ENCODE results near the gene MIPEP.

Gene MIPEP

GRCh38 chr13:23811366-23812062 lies 77.7 kb downstream of the MIPEP start:
- in situ Hi-C loops (cut with MboI; ENCODE audit: low sequenced_read_pairs), result no loop called here

- in situ Hi-C loops (cut with MboI; ENCODE audit: low sequenced_read_pairs), result no loop called here
These were observed 78.4 kb downstream of the MIPEP start for GRCh38 chr13:23810685-23811240.

DNA sequence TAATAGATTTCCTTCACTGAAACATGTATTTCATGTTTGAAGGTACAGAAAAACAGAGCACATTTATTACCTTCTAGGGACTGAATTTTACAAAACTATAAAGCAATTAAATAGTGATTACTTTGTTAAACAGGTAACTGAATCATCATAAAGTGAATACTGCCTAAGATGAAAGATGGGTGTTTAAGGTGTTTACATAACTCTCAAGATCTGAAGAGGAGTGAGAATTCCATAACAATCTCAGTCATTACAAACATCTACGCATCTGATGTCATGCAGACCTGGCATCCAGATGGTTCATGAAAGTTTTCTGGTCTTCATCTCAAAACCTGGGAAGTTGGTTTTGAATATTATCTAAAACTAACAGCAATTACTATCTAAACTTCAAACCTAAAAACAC lies 80.4 kb downstream of the MIPEP start:
- in situ Hi-C loops (cut with MboI; ENCODE audit: low sequenced_read_pairs), result no loop called here

DNA sequence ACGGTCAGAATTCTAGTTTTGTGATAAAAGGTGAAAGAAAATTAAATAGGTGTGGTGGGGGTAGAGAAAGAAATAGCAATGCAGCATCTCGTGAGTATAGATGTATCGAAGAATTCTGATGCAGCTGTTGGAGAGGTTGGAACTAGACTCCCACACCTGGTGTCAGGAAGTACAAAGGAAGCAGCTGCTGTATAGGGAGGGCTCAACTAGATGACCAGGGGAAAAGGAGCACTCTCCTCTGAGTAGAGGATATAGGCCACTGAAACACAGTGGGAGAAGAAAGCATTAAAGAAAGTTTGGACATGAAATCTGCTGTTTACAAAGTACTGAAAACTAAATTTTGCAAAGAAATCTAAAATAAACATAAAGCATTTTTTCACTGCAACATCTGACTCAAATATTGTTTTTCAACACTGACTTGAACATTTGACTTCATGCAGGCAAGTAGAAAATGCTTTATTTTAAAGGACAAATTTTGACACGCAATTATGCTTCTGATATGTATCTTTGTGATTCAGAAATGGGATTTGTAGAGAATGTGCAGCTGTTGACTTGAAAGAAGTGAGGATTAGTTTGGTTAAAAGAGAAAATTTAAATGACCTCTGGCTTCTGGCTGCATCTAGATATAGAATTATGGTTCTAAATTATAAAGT lies 82.2 kb downstream of the MIPEP start:
- in situ Hi-C loops (cut with MboI; ENCODE audit: low sequenced_read_pairs), result no loop called here

DNA sequence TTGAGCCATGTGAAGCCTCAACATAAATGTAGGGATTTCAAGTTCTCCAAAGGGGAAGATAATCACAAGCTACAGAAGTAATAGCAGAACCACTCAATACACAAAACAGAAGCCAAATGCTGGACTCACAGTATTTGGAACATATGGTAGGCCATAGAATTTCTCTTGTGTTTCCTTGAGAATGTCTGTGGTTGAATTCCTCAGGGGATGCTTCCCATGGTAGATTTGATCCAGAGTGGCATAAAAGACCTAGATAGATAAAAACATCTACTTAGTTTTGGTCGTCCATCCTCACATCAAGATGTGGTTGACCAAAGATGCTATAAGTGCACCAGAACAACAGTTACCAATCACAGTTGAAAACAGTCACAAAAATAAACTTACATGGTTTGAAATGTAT lies 83.4 kb downstream of the MIPEP start:
- in situ Hi-C loops (cut with MboI; ENCODE audit: low sequenced_read_pairs), result no loop called here

DNA sequence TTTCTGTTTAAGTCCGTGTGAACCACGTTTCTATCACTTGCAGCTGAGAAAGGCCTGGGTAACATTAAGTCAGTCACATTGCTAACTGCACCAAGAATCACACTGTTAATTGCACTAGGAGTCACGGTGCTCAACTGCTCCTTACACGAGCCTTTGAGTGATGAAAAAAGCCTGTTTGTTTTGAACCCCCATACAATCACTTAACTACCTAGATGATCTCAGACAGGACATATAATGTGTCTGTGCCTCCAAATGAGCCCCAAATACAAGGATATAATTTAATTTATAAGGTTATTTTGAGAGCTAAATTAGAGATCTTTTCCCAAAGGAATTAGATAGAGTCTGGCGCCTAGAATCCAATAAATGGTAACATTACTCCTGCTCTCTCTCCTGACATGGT lies 84.1 kb downstream of the MIPEP start:
- in situ Hi-C loops (cut with MboI; ENCODE audit: low sequenced_read_pairs), result no loop called here

- in situ Hi-C loops (cut with MboI; ENCODE audit: low sequenced_read_pairs), result no loop called here
These were observed 85.0 kb downstream of the MIPEP start for GRCh38 chr13:23804166-23804565.

DNA sequence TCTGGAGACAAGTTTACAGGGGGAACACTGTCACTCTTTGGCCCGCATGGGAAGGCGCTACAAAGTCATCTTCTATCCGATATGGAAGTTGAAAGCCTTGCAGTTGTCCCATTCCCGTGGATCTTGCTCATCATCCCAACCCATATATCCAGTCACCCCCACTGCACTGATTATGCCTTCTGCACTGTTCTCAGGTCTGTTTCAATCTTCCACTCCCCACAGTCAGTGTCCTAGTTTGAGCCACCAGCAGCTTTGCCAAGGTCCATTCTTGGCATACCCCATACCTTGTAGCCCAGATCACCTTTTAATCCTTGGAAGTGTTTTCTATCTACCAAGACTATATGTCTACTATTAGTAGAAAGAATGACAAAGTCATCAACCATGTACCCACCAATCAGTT lies 88.1 kb downstream of the MIPEP start:
- in situ Hi-C loops (cut with MboI; ENCODE audit: low sequenced_read_pairs), result no loop called here

GRCh38 chr13:23799945-23800344 lies 89.3 kb downstream of the MIPEP start:
- in situ Hi-C loops (cut with MboI; ENCODE audit: low sequenced_read_pairs), result no loop called here

DNA sequence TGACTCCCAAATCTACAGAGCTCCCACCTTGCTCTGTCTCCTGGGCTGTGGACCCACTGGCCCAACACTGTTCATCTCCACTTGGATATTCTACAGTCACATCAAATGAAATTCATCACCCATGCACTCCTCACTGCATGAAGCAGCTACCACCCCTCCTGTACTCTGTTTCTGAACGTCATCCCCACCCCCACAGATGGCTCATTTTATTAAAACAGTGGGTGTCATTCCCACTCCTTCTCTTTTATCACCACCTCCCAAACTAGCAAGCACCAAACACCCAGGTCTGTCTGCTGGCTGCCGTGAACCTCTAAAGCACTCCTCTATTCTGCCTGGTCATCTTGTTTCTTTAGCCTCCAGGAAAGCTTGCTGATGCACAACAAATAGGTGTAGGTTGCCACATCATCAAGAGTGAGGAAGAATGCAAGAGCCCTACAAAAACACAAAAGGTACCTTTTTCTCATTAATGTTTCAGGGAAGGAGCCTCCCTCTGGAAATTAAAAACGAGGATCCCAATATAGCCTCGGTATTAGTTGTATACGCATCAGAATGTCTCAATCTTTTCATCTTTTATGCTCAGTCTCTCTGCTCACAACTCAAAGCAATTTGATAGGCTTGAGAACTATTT lies 91.8 kb downstream of the MIPEP start:
- in situ Hi-C loops (cut with MboI; ENCODE audit: low sequenced_read_pairs), result no loop called here

DNA sequence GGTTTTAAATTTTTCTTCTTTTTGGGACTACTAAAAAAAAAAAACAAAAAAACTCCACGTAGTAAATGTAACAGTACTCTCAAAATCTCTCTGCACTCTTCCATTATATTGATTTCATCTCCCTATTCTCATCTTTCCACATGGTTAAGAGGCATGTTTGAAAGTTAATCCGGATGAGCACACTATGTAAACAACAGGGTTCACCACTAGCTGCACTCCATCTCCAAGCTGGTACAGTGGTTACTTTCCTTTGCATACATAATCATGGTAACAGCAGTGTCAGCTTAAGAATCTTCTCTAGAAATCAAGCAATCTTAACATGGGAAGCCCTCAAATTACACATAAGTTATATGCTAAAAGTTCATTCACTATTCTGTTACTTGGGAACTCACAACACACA lies 92.6 kb downstream of the MIPEP start:
- in situ Hi-C loops (cut with MboI; ENCODE audit: low sequenced_read_pairs), result no loop called here

DNA sequence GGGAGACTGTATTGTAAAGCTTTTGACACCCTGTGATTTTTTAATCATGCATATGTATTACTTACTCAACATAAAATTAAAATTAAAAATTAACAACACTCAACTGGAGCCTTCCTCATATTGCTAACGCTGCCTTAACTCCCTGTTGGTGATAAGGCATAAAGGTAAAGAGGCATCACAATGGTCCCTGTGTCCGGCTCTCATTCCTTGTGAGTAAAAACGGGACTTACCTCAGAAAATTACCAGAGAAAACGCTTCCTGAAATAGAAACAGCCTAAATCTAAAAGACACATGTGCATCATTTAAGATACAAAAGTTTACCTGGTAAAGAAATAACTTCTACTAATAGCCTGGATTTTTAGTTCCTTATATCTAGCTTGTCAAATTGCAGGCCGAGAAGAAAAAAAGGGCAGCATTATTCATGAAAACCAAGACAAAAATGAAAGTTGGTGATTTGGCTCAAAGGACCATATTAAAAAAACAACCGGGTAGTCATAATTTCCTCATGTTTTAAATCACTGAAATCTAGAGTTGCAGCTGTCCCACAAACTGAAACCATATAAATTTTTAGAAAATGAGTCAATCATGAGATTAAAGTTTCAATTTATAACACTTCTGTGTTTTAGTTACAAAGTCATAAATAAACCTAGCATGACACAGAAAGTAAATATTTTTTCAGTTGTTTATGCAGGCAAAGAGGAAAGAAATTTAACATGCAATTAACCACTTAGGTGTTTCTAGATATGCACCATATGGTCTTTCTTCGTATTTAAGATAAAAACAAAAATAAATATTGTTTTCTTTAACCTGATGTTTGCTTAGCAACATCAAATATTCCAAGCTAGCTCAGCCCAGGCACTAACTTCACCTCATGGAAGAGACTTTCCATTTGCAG lies 94.7 kb downstream of the MIPEP start:
- in situ Hi-C loops (cut with MboI; ENCODE audit: low sequenced_read_pairs), result no loop called here

GRCh38 chr13:23793711-23794110 lies 95.5 kb downstream of the MIPEP start:
- in situ Hi-C loops (cut with MboI; ENCODE audit: low sequenced_read_pairs), result no loop called here

GRCh38 chr13:23792680-23793079 lies 96.5 kb downstream of the MIPEP start:
- in situ Hi-C loops (cut with MboI; ENCODE audit: low sequenced_read_pairs), result no loop called here

DNA sequence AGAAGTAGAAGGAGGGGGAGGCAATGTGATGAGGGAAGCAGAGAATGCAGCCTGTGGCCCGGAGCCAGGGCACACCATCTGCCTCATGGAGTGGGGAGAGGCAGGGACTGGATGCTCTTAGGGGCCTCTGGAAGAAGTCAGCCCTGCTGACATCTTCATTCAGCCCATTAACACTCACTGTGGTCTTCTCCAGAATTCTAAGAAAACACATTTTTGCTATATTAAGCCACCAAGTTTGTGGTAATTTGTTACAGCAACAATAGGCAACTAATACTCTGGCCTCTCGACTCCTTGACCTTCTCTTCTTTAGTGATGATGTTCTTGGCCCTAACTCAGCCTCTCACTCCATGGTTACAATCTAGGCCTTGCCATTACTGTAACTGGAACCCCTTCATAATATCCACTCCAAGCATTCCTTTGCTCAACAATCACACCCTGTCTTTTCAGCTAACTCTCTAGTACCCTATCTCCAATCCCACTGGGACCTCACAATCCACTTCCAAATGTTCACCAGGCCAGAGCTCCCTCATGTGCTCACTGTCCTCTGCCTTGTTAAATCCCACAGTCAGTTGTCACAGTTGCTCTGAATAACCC lies 98.5 kb downstream of the MIPEP start:
- in situ Hi-C loops (cut with MboI; ENCODE audit: low sequenced_read_pairs), result no loop called here

GRCh38 chr13:23789576-23790346 lies 99.4 kb downstream of the MIPEP start:
- in situ Hi-C loops (cut with MboI; ENCODE audit: low sequenced_read_pairs), result no loop called here

GRCh38 chr13:23788459-23788858 lies 100.7 kb downstream of the MIPEP start:
- in situ Hi-C loops (cut with MboI; ENCODE audit: low sequenced_read_pairs), result no loop called here

DNA sequence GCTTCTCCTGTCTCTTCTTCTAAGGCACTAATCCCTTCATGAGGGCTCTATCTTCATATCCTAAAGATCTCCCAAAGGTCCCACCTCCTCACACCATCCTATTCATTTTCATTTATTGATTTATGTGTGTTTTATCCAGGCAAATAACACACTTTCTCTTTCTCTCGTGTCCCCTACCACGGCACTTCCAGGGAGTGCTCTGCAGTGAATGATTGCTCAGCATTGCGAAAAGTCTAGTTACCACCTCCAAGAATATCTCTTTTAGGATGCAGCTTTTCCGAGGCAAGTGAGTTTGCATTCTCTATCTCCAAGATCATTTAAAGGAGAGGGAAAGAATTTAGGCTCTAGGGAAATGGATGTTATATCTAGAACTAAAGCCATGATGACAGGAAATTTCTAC lies 101.7 kb downstream of the MIPEP start:
- in situ Hi-C loops (cut with MboI; ENCODE audit: low sequenced_read_pairs), result no loop called here

GRCh38 chr13:23786607-23787006 lies 102.6 kb downstream of the MIPEP start:
- in situ Hi-C loops (cut with MboI; ENCODE audit: low sequenced_read_pairs), result no loop called here

GRCh38 chr13:23778879-23779278 lies 110.3 kb downstream of the MIPEP start:
- in situ Hi-C loops (cut with MboI; ENCODE audit: low sequenced_read_pairs), result no loop called here
